GM21360 (cell line): ENCODE data around the gene HEXD.

Experiments used
- ATAC-seq: cut with Tn5 transposase; IDR thresholded peaks from one replicate; pipeline ENCODE4 v1.9.1; 2021; ENCODE audit warnings: mild to moderate bottlenecking, moderate library complexity; ENCODE audit not compliant: unreplicated experiment

Gene HEXD

DNA sequence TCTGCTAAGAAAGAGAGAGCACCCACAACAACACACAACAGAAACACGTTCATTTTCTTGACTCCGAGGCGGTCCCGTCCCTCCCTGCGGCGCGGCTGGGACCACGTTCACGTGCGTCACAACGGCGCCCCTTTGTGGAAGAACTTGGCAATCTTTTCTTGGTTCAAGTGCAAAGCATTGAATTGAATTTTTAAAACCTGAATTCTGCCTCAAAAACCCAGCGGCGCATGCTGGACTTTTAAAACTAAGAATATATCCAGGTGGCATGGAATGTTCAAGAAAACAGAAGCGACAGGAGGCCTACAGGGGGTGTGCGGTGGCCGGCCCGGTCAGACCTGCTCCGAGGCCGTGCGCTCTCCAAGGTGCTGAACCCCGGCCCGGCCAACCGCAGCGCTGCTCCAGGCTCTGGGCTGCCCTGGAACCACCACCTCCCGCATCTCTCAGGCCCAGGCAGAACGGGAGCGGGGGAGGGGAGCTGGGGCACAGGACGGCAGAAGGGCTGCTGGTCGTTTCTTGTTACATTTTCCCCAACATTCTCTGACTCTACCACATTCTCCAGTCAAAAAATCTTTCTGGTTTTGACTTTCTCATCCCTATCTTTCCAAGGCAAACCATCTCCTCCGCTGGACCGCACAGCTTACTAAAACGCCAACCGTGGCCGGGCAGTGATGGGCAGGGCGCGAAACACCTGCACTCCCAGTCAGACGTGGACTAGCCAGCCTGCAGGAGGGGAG lies 3.4 kb upstream of the HEXD start:
- no peak for ATAC-seq

- no peak for ATAC-seq
These were observed 2.8 kb upstream of the HEXD start for GRCh38 chr17:82415336-82415735.

GRCh38 chr17:82415786-82416185 lies 2.4 kb upstream of the HEXD start:
- no peak for ATAC-seq

- no peak for ATAC-seq
These were observed 1.9 kb upstream of the HEXD start for GRCh38 chr17:82416264-82416663.

GRCh38 chr17:82416771-82417170 lies 1.4 kb upstream of the HEXD start:
- ATAC-seq: no peak

DNA sequence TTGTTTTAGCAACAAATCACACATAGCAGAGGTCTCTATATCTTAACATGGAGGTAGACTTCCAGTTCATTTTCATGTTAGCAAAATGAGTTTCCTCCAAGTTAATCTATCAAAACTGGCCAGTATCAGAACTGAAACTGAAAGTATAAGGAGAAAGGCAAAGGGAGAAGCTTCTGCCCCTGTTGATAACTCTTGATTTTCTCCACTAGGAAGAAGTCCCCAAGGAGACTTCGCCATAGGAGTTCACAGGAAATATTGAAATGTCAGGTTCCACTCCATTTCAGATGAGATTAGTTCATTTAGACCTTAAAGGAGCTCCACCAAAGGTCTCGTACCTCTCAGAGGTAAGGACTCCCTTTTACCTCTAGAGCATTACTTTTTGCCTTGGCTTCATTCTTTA lies 1.4 kb downstream of the HEXD start:
- ATAC-seq: no peak

GRCh38 chr17:82424001-82424862 lies 6.1 kb downstream of the HEXD start:
- ATAC-seq: no peak

DNA sequence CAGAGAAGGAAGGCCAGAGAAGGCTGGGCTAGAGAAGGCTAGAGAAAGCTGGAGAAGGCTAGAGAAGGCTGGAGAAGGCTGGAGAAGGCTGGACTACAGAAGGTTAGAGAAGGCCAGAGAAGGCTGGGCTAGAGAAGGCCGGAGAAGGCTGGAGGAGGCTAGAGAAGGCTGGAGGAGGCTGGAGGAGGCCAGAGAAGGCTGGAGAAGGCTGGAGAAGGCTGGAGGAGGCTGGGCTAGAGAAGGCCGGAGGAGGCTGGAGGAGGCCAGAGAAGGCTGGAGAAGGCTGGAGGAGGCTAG lies 6.7 kb downstream of the HEXD start:
- no peak for ATAC-seq

GRCh38 chr17:82428546-82428945 lies 10.4 kb downstream of the HEXD start:
- no peak for ATAC-seq

DNA sequence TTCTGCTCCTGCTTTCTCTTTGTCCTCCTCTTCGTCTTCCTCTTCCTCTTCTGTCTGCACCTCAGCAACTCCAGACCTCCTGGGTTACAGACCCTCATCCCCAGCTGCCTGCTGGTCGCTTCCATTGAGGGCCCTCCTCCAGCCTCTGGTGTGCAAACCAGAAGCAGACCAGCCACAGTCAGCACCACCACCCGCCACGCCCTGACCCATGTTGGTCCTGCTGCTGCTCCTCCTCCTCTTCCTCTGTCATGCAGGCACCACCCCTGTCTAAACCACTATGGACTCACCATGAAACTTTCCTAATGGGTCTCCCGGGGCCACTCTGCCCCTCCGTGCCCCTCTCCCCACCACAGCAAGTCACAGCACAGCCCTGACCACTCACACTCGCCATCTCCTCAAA lies 11.7 kb downstream of the HEXD start:
- no peak for ATAC-seq

DNA sequence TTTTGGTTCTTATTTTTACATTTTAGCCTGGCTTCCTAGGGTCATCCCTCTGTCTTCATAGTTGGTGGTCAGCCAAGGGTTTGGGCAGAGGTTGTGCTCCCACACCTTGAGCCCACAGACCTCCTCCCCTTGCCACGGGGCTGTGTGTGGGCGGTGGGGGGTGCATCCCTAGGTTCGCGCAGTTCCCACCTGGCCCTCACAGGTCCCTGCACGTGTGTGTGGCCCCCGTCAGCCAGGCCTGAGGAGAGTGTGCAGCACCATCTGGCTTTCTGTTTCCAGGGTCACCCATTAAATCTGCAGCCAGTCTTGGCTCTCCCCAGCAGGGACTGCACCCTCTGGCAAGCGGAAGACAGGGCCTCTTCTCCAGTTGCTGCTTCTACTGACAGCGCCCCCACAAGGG lies 13.9 kb downstream of the HEXD start:
- no peak for ATAC-seq

GRCh38 chr17:82433560-82434215 lies 15.5 kb downstream of the HEXD start:
- no peak for ATAC-seq

GRCh38 chr17:82434216-82434565 lies 16.0 kb downstream of the HEXD start:
- ATAC-seq: no peak

DNA sequence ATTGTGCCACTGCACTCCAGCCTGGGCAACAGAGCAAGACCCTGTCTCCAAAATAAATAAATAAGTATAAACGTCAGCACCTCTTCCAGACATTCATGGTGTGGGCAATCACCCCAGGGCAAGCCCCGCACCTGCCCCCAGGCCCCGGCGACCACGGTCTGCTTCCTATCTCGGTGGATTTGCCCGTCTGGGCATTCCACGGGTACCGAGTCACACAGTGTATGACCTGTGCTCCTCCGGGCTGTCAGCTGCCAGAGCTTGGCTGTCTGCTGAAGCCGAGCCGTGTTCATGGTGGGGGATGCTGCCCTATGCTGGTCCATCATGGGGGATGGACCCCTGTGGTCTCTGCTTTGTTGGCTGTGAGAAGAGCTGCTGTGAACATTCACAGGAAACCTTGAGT lies 17.0 kb downstream of the HEXD start:
- ATAC-seq: no peak

DNA sequence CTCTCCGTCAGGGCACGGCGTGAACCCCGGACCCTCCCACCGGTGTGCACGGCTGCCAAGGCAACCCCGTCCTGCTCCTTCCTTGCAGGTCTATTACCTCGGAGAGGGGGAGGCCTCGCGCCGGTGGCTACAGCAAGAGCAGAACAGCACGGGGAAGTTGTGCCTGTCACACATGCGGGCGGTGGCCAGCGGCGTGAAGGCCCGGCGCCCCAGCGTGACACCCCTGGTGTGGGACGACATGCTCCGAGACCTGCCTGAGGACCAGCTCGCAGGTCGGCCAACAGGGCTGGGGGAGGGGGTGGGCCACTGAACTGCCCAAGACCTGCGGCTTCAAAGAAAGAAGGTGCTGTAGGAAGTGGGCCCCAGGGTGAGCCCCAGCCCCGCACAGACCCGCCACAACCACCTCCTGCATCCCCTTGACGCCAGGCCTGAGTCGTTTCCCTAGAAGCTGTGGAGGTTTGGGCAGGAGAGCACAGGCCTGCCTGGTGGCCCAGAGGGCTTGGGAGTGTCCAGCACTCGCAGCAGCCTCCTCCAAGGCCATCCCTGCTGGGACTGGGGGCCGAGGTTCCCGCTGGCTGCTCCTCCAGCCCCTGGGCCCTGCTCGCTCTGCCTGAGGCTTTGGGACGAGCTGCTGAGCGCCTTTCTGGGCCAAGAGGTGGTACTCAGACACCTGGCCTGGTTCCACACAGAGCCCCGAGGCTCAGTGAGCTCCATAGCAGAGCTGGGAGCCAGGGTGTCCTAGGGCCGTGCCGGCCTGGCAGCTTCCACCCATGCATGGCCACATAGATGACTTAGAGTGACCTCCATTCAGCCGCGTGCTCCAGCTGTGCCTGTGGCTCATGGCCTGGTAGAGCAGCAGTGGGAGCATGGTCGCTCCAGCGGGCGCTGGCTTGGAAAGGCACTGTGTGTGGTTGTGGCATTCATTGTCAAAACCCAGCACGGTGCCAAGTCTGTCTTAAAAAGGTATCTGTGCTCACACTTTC lies 17.7 kb downstream of the HEXD start:
- ATAC-seq: no peak

DNA sequence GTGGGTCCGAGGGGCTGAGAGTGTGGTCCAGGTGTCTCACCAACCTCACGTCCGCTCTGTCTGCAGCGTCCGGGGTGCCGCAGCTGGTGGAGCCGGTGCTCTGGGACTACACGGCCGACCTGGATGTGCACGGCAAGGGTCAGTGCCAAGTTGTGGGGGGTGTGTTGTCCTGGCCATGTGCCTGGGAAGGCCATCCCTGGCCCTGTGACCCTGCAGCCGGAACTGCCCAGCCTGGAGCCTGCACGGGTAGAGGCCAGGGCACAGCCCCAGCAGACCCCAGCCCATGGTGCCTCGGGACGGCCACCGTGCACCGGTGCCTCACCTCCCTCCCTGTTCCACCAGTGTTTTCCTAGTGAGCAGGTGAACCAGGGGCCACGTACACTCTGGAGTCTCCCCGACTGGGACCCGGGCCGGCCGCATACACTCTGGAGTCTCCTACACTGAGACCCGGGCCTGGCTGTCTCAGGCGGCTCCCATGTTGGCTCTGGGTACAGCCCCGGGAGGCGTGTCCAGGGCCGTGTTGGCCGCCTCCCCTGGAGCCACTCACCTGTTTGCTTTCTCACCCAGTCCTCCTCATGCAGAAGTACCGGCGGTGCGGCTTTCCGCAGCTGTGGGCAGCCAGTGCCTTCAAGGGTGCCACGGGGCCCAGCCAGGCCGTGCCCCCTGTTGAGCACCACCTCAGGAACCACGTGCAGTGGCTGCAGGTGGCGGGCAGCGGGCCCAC lies 18.6 kb downstream of the HEXD start:
- no peak for ATAC-seq

DNA sequence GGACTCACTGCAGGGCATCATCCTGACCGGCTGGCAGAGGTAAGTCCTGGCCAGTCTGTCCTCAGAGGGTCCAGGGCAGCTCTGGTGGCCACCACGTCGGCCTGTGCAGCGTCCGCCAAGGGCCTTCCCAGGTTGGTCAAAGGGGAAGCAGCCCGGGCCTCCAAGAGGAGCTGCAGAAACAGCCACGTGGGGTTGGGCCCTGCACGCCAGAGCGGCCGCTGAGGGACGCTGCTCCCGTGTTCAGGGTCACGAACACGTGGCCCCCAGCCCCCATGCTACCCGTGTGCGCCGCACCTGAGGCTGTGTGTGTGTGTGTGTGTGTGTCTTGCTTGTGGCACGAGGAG lies 19.1 kb downstream of the HEXD start:
- no peak for ATAC-seq

DNA sequence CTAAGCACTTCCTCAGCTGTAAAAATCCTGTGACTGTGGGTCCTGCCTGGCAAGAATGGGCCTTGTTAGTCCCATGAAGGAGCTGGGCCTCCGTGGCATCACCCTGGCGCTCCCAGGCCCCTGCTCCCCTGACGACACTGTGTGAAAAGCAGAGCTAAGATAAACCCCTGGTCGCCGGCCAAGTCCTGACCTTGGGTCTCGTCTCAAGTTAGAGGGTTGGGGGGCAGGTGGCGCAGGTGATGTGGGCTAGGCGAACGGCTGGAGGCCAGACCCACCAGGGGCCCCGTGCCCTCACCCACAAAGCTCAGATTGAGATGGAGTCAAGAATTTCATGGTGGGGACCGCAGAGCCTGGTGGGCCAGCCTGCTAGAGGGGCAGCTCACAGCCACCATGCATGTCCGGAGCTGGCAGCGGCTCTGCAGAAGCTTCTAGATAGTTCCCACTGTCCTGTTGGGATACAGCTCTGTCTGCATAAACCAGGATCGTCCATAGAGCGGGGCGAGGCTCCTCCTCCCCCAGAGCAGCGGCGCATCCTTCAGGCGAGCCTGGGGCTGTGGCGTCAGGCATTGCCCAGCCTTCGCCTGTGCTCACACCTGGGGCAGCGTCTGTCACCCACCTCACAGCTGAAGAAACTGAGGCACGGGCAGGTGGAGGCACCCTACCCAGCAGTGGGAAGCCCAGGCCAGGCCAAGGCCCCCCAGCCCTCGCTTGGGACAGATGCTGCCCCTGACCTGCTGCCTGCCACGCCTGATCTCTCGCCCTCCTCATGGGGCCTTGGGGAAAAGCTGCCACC lies 20.4 kb downstream of the HEXD start:
- ATAC-seq: no peak

DNA sequence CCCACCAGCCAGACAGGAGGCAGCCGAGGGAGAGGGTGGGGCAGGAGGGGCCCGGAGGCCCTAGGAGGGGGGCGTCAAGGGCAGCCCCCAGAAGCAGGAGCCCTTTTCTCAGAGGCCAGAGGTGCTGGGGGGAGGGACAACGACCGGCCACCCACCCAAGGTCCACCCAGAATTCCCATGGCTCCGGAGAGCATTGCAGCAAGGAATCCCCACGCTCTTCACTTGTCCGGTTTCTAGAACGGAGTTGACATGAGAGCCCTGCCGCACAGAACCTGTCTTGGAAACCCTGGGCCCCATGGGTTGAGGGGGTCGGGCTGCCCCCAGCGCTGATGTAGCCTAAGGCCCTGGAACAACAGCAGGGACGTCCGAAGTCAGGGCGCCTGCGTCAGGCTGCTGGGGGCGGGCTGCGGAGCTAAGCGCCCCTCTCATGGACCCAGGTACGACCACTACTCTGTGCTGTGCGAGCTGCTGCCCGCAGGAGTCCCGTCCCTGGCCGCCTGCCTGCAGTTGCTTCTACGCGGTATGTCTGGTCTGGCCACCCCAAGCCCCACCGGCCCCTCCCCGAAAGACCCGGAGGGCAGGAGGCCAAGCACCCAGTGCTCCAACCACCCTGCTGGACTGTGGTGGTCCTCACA lies 21.2 kb downstream of the HEXD start:
- no peak for ATAC-seq
